Nephron (organoid): ENCODE data around the gene MUC5B.

Experiments used
- H3K27ac Mint-ChIP-seq, 3 experiments: 2 replicates each; pipeline ENCODE4 v1.8.0; 2020; ENCODE audit warnings: mixed read lengths in 3 of 3, mild to moderate bottlenecking in 2 of 3, moderate library complexity in 1 of 3
- H3K27me3 Mint-ChIP-seq: 2 replicates; pipeline ENCODE4 v1.8.0; 2021; ENCODE audit warnings: low read depth, mild to moderate bottlenecking, moderate library complexity, mixed read lengths
- H3K36me3 Mint-ChIP-seq: 2 replicates; pipeline ENCODE4 v1.8.0; 2020; ENCODE audit warnings: low read depth, mixed read lengths
- H3K4me1 Mint-ChIP-seq: 2 replicates; pipeline ENCODE4 v1.8.0; 2020; ENCODE audit warnings: mixed read lengths
- H3K4me3 Mint-ChIP-seq, 3 experiments: 2 replicates each; pipeline ENCODE4 v1.8.0; 2020; ENCODE audit warnings: mild to moderate bottlenecking in 3 of 3, mixed read lengths in 3 of 3, moderate library complexity in 2 of 3
- H3K9me3 Mint-ChIP-seq: 2 replicates; pipeline ENCODE4 v1.8.0; 2020; ENCODE audit warnings: mixed read lengths
- CTCF ChIP-seq, 3 experiments: fragments of 200-600 bp; sonication (generic); IDR thresholded peaks; one replicate each; pipeline ENCODE4 v1.5.0; 2021; ENCODE audit warnings: antibody characterized with exemption in 3 of 3; ENCODE audit not compliant: unreplicated experiment in 3 of 3

Gene MUC5B

DNA sequence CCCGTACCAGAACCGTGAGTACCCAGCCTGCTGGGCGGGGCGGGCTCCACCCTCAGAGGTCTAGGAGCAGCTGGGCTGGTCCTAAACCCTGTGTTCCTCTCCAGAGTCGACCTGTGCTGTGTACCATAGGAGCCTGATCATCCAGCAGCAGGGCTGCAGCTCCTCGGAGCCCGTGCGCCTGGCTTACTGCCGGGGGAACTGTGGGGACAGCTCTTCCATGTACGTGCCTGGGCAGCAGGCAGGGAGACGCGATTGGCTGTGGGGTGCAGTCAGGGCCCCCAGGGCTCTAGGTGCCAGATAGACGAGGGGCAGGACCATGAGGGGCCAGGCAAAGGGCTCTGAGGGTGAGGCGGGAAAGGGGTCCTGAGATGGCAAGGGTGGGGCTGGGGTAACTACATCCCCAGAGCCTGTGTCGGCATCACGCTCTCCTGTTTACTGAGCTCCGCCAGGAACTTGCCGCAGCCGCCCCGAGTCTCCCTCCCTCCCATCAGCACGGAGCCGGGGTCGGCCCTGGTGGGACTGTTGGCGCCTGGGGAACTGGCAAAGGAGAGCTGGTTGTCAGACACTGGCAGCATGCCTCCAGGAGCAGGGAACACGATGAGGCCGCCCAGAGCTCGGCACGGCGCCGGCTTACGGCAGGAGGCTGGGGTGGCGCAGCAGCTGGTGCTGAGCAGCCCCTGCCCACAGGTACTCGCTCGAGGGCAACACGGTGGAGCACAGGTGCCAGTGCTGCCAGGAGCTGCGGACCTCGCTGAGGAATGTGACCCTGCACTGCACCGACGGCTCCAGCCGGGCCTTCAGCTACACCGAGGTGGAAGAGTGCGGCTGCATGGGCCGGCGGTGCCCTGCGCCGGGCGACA, 22.9 kb upstream of the MUC5B start:
- H3K4me1 Mint-ChIP-seq = no peaks in the 10 kb centered on the region
- H3K9me3 Mint-ChIP-seq = no peaks in the 10 kb centered on the region
- H3K36me3 Mint-ChIP-seq = no peaks in the 10 kb centered on the region
- no peak for TF ChIP-seq CTCF (IDR thresholded peaks at IDR 0.05; ENCODE audit: unreplicated experiment in 3 of 3)
- H3K27me3 Mint-ChIP-seq = peaks cover 3% of the 10 kb centered on the region
- H3K27ac Mint-ChIP-seq = no peak overlapping the region
- no peak overlapping the region for H3K4me3 Mint-ChIP-seq

- Mint-ChIP-seq H3K9me3 (no peaks in the 10 kb centered on the region), H3K27me3 (peaks cover 7% of the 10 kb centered on the region), H3K27ac (no peak overlapping the region), H3K36me3 (no peaks in the 10 kb centered on the region), H3K4me3 (no peak overlapping the region), H3K4me1 (no peaks in the 10 kb centered on the region)
- TF ChIP-seq CTCF (IDR thresholded peaks at IDR 0.05; ENCODE audit: unreplicated experiment in 3 of 3) = no peak
Measured at GRCh38 chr11:1200611-1201191, 22.2 kb upstream of the MUC5B start.

DNA sequence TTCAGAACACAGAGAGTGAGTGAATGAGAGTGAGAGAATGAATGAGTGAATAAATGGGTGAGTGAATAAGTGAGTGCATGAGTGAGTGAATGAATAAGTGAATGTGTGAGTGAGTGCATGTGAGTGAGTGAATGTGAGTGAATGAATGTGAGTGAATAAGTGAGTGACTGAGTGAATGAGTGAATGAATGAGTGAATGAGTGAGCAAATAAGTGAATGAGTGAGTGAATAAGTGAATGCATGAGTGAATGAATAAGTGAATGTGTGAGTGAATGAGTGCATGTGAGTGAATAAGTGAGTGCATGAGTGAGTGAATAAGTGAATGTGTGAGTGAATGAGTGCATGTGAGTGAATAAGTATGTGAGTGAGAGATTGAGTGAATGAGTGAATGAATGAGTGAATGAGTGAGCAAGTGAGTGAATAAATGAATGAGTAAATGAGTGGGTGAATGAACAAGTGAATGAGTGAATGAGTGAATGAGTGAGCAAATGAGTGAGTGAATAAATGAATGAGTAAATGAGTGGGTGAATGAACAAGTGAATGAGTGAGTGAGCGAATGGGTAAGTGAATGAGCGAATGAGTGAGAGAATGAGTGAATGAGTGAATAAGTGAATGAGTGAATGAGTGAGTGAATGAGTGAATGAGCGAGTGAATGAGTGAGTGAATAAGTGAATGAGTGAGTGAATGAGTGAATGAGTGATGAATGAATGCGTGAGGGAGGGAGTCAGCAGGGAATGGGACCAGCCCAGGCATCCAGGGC, 21.3 kb upstream of the MUC5B start:
- TF ChIP-seq CTCF (IDR thresholded peaks at IDR 0.05; ENCODE audit: unreplicated experiment in 3 of 3) = no peak
- H3K27me3 Mint-ChIP-seq = peaks cover 7% of the 10 kb centered on the region
- no peak overlapping the region for H3K4me3 Mint-ChIP-seq
- no peaks in the 10 kb centered on the region for H3K4me1 Mint-ChIP-seq
- no peaks in the 10 kb centered on the region for H3K9me3 Mint-ChIP-seq
- no peak overlapping the region for H3K27ac Mint-ChIP-seq
- no peaks in the 10 kb centered on the region for H3K36me3 Mint-ChIP-seq

- Mint-ChIP-seq H3K27ac (no peak overlapping the region), H3K36me3 (no peaks in the 10 kb centered on the region), H3K9me3 (no peaks in the 10 kb centered on the region), H3K4me1 (no peaks in the 10 kb centered on the region), H3K27me3 (peaks cover 7% of the 10 kb centered on the region), H3K4me3 (no peak overlapping the region)
- no peak for TF ChIP-seq CTCF (IDR thresholded peaks at IDR 0.05; ENCODE audit: unreplicated experiment in 3 of 3)
Measured at GRCh38 chr11:1202154-1202775, 20.6 kb upstream of the MUC5B start.

DNA sequence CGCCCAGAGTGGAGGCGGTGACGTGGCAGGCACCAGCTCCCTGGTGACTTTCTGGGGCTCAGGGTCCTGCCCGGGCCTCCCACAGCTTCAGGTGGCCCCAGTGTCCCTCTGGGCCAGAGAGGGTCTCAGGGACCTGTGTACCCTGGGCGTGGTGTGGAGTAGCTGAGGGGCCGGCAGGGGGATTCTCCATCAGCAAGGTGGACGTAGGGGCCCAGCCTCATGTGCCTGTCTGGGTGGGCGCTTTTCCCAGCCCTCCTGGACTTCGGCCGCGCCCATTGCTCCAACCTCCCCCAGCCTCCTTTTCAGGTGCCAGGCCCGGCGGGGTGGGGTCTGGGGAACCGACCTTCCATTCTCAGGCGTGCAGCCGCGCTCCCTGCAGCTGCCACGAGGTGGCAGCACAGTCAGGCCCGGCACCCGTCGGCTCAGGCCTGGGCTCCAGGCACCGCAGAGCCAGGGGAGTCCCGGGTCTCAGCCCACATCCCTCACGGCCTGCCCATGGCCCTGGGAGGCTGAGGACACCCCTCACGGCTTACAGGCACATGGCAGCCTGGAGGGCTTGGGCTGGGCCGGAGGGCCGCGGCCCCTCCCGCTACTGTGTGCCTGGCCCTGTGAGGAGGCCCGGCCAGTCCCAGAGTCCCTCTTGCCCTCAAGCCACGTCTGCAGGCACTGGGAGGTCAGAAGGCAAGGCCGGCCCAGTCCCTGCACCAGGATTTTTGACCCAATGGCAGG, 19.9 kb upstream of the MUC5B start:
- H3K27ac Mint-ChIP-seq = no peak overlapping the region
- H3K4me3 Mint-ChIP-seq = no peak overlapping the region
- no peaks in the 10 kb centered on the region for H3K9me3 Mint-ChIP-seq
- no peaks in the 10 kb centered on the region for H3K4me1 Mint-ChIP-seq
- peaks cover 7% of the 10 kb centered on the region for H3K27me3 Mint-ChIP-seq
- TF ChIP-seq CTCF (IDR thresholded peaks at IDR 0.05; ENCODE audit: unreplicated experiment in 3 of 3) = peak; percentile 89 to 92 (median 91)
- no peaks in the 10 kb centered on the region for H3K36me3 Mint-ChIP-seq
